Epithelial cell of esophagus (primary cell): Measurements from ENCODE around the gene TMEM161B.

Experiments used
- DNase-seq: peaks from one replicate; pipeline ENCODE4 v3.0.0; 2010; ENCODE audit warnings: low read depth
- H3K4me3 ChIP-seq: 2 replicates; pipeline ENCODE4 v1.5.1; 2011; ENCODE audit warnings: mild to moderate bottlenecking, low read length, control low read depth
- TF ChIP-seq, protein P1 (sequence below): IDR thresholded peaks from 2 replicates; pipeline ENCODE4 v1.5.1; 2011; ENCODE audit warnings: low read depth, mild to moderate bottlenecking, low read length, control low read depth, inconsistent platforms; ENCODE audit not compliant: insufficient read depth; ENCODE audit errors: missing control alignments

TMEM161B gene

DNA sequence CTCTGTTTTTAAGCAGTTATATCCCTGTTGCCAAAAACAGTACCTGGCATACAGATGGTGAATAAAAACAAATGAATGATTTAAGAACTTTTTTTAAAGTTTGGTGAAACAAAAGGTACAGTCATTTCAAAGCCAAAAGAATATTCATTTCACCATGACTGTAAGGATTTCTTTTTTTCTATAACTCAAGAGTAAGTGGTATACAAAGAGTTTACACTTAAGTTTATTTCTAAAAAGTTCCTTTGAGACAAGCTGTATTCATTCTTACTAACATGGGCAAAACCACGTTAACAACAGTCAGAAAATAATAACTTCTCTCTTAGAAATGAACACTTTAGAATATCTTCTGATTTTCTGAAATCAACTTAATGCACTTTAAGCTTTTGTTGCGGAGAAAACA lies 5.3 kb downstream of the TMEM161B start:
- no peak overlapping the region for H3K4me3 ChIP-seq
- TF ChIP-seq, protein P1, sequence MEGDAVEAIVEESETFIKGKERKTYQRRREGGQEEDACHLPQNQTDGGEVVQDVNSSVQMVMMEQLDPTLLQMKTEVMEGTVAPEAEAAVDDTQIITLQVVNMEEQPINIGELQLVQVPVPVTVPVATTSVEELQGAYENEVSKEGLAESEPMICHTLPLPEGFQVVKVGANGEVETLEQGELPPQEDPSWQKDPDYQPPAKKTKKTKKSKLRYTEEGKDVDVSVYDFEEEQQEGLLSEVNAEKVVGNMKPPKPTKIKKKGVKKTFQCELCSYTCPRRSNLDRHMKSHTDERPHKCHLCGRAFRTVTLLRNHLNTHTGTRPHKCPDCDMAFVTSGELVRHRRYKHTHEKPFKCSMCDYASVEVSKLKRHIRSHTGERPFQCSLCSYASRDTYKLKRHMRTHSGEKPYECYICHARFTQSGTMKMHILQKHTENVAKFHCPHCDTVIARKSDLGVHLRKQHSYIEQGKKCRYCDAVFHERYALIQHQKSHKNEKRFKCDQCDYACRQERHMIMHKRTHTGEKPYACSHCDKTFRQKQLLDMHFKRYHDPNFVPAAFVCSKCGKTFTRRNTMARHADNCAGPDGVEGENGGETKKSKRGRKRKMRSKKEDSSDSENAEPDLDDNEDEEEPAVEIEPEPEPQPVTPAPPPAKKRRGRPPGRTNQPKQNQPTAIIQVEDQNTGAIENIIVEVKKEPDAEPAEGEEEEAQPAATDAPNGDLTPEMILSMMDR = no peak
- no peak for DNase-seq

DNA sequence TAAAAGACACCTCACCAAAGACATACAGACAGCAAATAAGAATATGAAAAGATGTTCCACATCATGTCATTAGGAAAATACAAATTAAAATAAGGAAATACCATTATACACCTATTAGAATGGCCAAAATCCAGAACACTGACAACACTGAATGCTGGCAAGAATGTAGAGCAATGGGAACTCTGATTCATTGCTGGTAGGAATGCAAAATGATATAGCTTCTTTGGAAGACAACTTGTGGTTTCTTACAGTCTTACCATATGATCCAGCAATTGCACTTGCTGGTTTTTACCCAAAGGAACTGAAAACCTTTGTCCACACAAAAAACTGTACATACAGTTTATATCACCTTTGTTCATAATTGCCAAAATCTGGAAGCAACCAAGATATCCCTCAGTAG lies 6.5 kb downstream of the TMEM161B start:
- TF ChIP-seq, protein P1 = no peak
- H3K4me3 ChIP-seq = no peak overlapping the region
- DNase-seq = no peak

DNA sequence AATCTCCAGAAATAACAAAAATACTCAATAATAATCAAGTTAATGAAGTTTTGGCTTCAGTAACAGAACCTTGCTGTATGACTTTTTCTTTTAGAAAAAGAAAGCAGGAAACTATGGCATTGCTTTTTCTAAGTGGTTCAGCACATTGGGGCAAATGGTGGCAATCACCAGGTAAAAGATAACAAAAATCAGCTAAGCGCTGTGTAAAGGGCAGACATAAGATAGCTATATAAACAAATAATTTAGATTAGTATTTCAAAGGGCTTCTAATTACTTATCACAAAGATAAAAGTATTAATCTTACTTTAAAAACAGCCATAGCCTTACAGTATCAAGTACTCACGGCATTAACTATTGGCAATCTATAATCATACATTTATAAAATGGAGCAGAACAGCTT lies 10.0 kb downstream of the TMEM161B start:
- no peak for DNase-seq
- no peak overlapping the region for H3K4me3 ChIP-seq
- TF ChIP-seq, protein P1 = no peak

DNA sequence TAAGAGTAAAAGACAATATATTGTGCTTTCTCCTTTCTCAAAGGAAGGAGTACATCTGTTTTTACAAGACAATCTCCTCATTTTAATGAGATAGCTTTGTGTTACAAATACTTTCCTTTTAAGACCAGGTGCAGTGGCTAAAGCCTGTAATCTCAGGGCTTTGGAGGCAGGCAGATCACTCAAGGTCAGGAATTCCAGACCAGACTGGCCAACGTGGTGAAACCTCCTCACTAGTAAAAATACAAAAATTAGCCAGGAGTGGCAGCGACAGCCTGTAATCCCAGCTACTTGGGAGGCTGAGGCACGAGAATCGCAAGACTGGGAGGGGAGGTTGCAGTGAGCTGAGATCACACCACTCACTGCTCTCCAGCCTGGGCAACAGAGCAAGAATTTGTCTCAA lies 11.8 kb downstream of the TMEM161B start:
- DNase-seq = no peak
- H3K4me3 ChIP-seq = no peak overlapping the region
- TF ChIP-seq, protein P1 = no peak

DNA sequence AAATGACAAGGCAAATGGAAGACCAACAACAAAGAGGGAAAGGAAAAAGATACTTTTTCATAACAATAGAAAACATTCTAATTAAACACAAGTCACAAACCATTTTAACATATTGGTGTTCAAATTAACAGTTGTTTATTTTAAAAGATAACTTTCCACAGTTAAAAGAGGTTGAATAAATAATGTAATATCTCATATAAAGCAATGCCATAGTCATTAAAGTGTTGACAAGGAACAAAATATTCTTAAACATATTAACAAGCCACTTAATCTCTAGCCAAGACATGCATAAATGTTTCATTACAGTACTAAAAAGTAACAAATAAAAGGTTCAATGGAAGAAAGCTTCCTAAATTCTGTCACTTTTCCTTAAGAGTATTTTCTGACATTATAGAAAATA lies 12.6 kb downstream of the TMEM161B start:
- no peak for DNase-seq
- TF ChIP-seq, protein P1 = no peak

DNA sequence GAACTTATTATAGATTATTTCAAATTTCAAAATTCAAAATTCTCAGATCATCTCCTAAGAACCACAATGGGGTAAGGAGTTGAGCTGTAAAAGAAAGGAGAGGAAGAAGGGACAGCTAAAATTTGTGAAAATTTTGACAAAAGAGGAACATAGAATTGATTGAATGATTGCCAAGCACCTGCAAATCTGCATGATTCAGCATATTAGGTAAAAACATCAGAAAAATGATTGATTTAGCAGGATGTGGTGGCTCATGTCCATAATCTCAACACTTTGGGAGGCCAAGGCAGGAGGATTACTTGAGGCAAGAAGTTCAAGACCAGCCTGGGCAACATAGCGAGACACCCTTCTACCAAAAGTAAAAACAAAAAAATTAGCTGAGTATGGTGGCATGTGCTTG lies 14.3 kb downstream of the TMEM161B start:
- TF ChIP-seq, protein P1 = no peak
- H3K4me3 ChIP-seq = no peak overlapping the region
- no peak for DNase-seq

More for the DNA sequence above, 12.6 kb downstream of the TMEM161B start:
- no peak overlapping the region for H3K4me3 ChIP-seq

DNA sequence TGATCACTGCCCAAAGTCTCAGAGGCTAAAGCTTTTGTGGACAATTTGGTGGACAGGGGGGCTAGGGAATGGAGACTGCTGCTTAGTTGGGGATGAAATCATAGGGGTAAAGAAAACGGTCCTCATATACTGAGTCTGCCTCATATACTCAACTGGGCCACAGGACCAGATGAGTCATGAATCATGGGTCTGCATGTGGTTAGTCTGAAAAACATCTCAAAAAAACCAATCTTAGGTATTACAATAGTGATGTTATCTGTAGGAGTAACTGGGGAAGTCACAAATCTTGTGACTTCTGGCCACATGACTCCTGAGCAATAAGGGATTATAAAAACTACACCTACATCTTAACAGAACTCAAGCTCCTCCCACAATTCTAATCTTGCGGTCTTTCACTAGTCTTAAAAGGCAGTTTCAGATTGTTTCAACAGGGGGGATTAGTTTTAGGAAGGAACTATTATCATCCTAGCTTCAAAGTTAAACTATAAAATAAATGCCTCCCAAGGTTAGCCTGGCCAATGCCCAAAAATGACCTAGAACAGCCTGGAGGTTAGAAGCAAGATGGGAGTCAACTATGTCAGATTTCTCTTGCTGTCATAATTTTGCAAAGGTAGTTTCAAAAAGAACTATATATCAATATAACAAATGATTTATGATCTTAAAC lies 17.5 kb downstream of the TMEM161B start:
- DNase-seq = no peak
- TF ChIP-seq, protein P1 = no peak
- H3K4me3 ChIP-seq = no peak overlapping the region
